22Rv1 (cell line): Measurements from ENCODE around the gene UBA52.
"Not testable (repeated sequence)": the region's sequence is repeated elsewhere in the genome, so short reads cannot be mapped to it uniquely, and the experiment has no call there.

Experiments
- H3K27ac ChIP-seq: fragments of 450-650 bp; 2 replicates; pipeline ENCODE4 v1.5.1; 2017
- CTCF ChIP-seq: fragments of 450-650 bp; IDR thresholded peaks from 2 replicates; pipeline ENCODE4 v1.5.1; 2017; ENCODE audit warnings: mild to moderate bottlenecking
- ZFX ChIP-seq: fragments of 450-650 bp; IDR thresholded peaks from 2 replicates; pipeline ENCODE4 v1.6.1; 2017; ENCODE audit warnings: antibody characterized with exemption, borderline replicate concordance

The UBA52 gene

GRCh38 chr19:18532168-18532890 lies 39.3 kb upstream of the UBA52 start:
- H3K27ac ChIP-seq: no peak overlapping the region
- TF ChIP-seq CTCF: no peak
- no peak for TF ChIP-seq ZFX

- TF ChIP-seq ZFX (no peak), CTCF (no peak)
- H3K27ac ChIP-seq: no peak overlapping the region
Measured at GRCh38 chr19:18533058-18533457, 38.6 kb upstream of the UBA52 start.

- no peak overlapping the region for H3K27ac ChIP-seq
- no peak for TF ChIP-seq ZFX
- TF ChIP-seq CTCF: no peak
Measured at GRCh38 chr19:18536475-18536874, 35.2 kb upstream of the UBA52 start.

GRCh38 chr19:18537431-18537830 lies 34.2 kb upstream of the UBA52 start:
- TF ChIP-seq ZFX (no peak), CTCF (no peak)
- H3K27ac ChIP-seq: no peak overlapping the region

GRCh38 chr19:18538115-18538514 lies 33.5 kb upstream of the UBA52 start:
- no peak overlapping the region for H3K27ac ChIP-seq
- TF ChIP-seq ZFX (no peak), CTCF (no peak)

- H3K27ac ChIP-seq: no peak overlapping the region
- TF ChIP-seq CTCF (no peak), ZFX (no peak)
Measured at GRCh38 chr19:18539372-18539771, 32.3 kb upstream of the UBA52 start.

- not testable (repeated sequence) for H3K27ac ChIP-seq
Measured at GRCh38 chr19:18540200-18540599, 31.5 kb upstream of the UBA52 start.
